GM19238 (cell line): ENCODE measurements around the gene CCR7.
A peak's percentile ranks its signal among the peaks of the same experiment; 100 is the strongest.

Source experiments
- DNase-seq: peaks from one replicate; pipeline ENCODE4 v3.0.0; 2011; ENCODE audit warnings: low spot score; ENCODE audit not compliant: insufficient read length

The CCR7 gene

GRCh38 chr17:40562838-40563219 is 2.4 kb downstream of the CCR7 start:
- no peak for DNase-seq

DNA sequence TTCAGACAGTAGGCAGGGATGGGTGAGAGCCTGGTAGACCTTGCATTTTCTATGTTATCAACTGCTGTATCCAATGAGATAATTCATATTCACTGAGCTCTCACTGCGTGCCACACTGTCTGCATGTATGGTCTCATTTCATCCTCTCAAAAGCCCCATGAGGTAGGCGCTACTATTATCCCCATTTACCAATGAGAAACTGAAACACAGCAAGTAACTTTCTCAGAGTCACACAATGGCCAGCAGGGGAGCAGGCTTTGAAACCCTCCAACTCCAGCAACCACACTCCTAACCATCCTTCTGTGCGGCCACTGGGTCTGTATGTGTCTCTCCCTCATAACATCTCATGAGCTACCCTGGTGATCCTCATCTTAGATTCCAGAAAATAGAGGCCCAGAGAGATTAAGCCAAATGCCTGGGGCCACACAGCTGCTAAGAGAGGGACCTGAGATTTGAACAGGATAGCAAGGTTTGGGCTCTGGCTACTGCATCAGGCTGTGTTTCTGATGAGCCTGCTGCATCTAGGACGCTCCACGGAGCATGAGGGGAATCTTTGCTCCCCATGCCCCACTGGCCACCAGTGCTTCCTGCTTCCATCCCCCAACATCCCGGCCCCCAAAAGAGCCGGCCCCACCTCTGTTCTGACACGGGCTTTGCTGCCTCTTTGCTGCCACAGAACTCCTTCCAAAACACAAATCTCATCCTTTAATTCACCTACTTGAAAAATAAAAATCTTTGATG is 3.2 kb downstream of the CCR7 start:
- DNase-seq: no peak

DNA sequence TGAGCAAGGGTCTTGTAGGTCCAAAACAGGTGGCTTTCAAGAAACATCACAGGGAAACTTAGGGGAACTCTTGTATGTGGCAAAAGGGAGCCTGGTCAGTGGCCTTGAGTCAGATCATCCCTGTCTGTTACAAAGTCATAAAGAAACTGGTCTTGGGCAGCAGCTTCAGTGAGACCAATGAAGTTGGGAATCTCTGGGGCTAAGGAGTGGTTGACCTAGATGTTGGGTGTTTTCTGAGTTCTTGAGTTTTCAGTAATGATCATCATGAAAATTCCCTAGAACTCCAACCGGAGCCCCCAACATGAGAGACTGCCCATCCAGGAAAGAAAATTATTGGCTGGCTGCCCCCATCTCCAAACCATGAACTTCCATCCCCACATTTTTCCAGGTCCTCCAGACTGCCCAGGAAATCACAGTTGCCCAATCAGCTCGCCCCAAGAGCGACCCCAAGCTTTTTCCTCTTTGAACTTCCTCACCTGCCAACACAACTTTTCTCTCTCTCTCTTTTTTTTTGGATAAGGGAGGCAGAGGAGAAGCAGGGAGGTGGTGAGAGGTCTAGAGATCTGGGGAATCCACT is 3.9 kb downstream of the CCR7 start:
- DNase-seq: no peak

GRCh38 chr17:40560592-40561293 is 4.5 kb downstream of the CCR7 start:
- DNase-seq: peak; percentile 74

- peak; percentile 70 for DNase-seq
Observed at GRCh38 chr17:40559954-40560591, 5.2 kb downstream of the CCR7 start.

DNA sequence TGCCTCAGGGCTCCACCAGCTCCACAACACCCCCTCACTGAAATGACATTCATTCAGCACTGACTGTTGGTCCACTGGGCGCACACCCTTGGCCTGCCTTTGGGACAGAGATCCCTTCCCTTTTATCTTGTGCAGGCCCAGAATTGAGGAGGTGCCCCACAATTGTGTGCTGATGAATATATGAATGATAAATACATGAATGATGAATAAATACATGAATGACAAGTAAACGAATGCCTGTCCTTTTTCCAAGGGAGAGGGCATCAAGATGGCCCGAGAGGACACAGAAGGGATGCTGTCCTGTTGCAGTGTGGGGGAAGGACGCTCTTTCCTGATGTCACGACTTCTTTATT is 5.7 kb downstream of the CCR7 start:
- no peak for DNase-seq

GRCh38 chr17:40558890-40559563 is 6.2 kb downstream of the CCR7 start:
- no peak for DNase-seq

DNA sequence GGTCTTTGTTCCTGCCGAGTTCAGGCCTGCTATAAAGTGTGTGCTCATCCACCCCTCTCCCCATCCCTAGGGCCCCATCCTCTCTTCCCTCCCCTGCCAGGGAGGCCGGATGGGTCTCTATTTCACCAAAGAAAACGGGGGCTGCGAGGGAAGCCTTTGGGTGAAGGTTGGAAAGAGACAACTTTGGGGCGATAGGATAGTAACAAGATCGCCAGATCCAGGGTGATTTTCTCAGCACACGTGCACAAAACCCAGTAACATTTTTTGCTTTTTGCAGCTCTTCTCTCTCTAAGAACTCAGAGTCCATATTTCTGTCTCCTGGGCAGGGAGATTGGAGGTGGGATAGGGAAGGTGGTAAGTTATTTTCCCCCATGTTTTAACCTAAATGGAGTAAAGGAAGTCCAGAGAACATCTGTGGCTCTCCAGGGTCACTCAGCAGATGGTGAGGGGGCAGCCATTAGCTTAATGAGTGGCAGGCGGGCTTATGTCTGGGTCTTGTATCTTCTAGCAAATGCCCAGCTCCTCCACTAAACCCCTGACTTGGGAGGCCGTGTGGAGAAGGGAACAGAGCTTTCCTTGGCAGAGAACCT is 6.9 kb downstream of the CCR7 start:
- no peak for DNase-seq

DNA sequence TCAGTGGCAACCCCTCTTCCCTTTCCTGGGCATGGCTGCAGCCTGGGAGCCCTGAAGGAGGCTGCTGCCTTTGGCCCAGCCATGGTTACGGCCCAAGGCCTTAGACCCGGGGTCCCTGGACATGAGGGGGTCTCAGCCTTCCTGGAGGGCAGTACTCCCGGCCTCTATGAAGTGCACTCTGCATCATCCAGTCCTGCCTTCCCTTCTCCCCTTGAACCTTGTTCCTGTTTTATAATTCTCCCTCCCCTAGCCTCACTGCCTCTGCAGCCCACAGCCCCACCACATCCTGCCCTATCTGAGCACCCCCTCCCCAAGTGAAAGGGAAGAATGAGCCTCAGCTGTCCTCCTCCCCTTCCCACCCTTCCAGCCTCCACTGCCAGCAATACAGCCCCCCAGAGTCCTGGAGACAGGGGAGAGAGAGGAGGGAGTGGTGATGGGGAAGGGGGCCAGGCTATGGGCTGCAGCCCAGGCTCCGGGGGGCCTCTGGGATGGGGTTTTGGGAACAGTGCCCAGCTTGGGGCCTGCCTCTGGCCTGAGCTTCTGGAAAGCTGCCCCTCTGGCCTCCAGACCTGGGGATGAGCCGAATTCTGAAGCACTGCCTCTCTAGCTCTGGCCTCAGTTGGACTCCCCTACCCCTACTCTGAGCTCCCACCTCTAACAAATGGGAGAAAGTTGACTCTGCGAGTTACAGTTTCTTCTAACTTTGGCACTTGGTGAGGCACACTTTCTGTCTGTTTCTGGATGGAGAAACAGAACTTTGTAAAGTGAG is 7.6 kb downstream of the CCR7 start:
- no peak for DNase-seq

GRCh38 chr17:40556884-40557414 is 8.3 kb downstream of the CCR7 start:
- DNase-seq: no peak

- DNase-seq: no peak
Observed at GRCh38 chr17:40556198-40556661, 9.0 kb downstream of the CCR7 start.

GRCh38 chr17:40555296-40556190 is 9.7 kb downstream of the CCR7 start:
- no peak for DNase-seq

GRCh38 chr17:40554646-40555295 is 10.5 kb downstream of the CCR7 start:
- DNase-seq: no peak

DNA sequence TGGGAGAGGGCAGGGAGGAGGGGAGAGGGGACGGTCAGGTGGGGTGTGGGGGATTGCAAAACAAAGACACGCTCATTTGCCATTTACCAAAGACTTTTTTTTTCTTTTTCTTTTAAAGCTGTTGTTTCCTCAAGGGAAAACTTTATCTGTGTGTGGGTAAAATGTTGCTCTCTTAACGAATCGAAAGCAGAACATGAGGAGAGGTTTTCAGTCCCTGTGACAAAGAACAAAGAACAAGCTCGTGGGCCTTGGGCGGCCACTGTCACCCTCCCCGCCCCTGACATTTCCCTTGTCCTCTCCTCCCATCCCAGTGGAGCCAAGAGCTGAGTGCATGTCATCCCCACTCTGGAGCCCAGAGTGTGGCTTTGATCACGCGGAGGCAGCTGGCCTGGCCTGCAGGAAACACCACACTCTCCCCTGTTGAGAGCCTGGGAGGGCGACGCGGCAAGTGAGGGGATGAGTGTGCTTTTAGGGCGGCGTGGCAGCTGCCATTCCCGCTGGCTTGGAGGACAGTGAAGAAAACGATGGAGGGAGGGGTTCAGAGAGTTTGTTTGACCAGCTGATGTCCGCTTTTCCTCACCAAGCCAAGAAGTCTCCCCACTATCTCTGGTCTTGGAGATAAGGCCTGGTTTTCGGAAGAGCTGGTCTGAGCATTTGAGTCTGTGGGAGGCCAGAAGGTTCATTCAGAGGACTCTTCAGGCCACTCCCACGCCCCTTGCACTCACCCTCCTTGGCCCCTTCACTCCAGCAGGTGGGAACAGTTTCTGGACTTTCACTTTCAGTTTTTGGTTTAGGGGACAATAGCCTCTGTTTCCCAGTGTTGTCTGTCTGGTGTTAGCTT is 11.4 kb downstream of the CCR7 start:
- DNase-seq: peak; percentile 28

DNA sequence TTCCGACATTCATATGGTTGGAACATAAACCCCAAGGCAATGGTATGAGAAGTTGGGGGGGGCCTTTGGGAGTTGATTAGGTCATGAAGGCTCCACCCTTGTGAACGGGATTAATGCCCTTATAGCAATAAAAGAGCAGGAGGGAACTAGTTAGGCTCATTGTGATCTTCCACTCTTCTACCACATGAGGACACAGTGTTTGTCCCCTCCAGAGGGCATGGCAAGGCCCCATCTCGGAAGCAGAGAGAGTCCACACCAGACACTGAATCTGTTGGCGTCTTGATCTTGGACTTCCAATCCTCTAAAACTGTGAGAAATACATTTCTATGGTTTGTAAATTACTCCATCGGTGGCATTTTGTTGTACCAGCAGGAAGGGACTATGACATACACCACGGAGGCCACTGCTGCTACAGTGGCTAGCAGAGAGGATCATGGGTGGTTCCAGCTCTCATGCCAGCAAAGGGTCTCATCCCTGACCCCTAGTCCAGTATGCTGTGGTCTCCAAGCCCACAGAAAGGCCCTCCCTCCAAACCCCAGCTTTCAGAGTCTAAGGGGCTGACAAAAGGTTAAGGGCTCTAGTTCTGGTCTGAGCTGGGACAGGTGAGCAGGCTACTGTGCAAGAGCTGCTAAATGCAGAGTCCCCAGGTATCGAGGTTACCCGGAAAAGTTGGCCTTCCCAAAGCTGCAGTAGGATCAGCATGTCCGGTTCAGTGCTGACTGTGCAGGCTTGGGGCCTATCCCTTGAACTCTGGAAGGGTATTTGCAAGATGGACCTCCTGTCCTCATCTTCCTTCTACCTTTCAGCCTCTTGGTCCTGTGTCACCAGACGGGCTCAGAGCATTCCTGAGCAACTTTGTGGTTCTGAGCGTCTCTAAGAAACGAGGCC is 12.2 kb downstream of the CCR7 start:
- DNase-seq: no peak

GRCh38 chr17:40551879-40552768 is 13.1 kb downstream of the CCR7 start:
- DNase-seq: no peak
